MCF 10A (cell line): ENCODE data around the gene GLRX. TPM values are rescaled to one million over a fixed set of nuclear protein-coding genes. Genes with fewer than 3 reads are reported as not detected.
"Not testable (repeated sequence)": the region's sequence is repeated elsewhere in the genome, so short reads cannot be mapped to it uniquely, and the experiment has no call there.

Experiments used
- BruUV-seq: library from RNA; stranded (reverse); fragments of 400-500 nt; replicated peaks from 2 replicates; lab custom pipeline; 2021; lab: Mats Ljungman, UMichigan
- CTCF ChIA-PET: fragments of 300-600 bp; sonication (Branson Sonifier 250); formaldehyde crosslinking; extraction: SDS; loops from one replicate; lab custom pipeline; 2021; ENCODE audit warnings: antibody characterized with exemption, inconsistent platforms; lab: Yijun Ruan, JAX
- POLR2A ChIA-PET: fragments of 300-600, 350-650 bp; sonication (Branson Sonifier 250); formaldehyde crosslinking; extraction: SDS; loops from one replicate; lab custom pipeline; 2020; ENCODE audit warnings: antibody characterized with exemption, inconsistent platforms; lab: Yijun Ruan, JAX
- DNase-seq: peaks from one replicate; pipeline ENCODE4 v3.0.0-alpha.2; 2018; ENCODE audit not compliant: unreplicated experiment
- H3K27ac Mint-ChIP-seq: one replicate; pipeline ENCODE4 v1.8.0; 2022; ENCODE audit warnings: mild to moderate bottlenecking, low read depth, mixed read lengths; ENCODE audit not compliant: unreplicated experiment
- H3K27me3 Mint-ChIP-seq: one replicate; pipeline ENCODE4 v1.8.0; 2022; ENCODE audit warnings: mixed read lengths; ENCODE audit not compliant: insufficient read depth, unreplicated experiment
- H3K36me3 Mint-ChIP-seq: one replicate; pipeline ENCODE4 v1.8.0; 2022; ENCODE audit warnings: mild to moderate bottlenecking, moderate library complexity, mixed read lengths; ENCODE audit not compliant: insufficient read depth, unreplicated experiment
- H3K4me1 Mint-ChIP-seq: one replicate; pipeline ENCODE4 v1.8.0; 2022; ENCODE audit warnings: mixed read lengths; ENCODE audit not compliant: insufficient read depth, unreplicated experiment
- H3K4me3 Mint-ChIP-seq: one replicate; pipeline ENCODE4 v1.8.0; 2022; ENCODE audit warnings: mild to moderate bottlenecking, moderate library complexity, mixed read lengths; ENCODE audit not compliant: unreplicated experiment
- H3K9me3 Mint-ChIP-seq: one replicate; pipeline ENCODE4 v1.8.0; 2022; ENCODE audit warnings: mixed read lengths; ENCODE audit not compliant: unreplicated experiment
- CTCF ChIP-seq: fragments of 200-600 bp; IDR thresholded peaks from one replicate; pipeline ENCODE4 v1.8.0; 2022; ENCODE audit warnings: antibody characterized with exemption, mild to moderate bottlenecking; ENCODE audit not compliant: unreplicated experiment
- intact Hi-C: fragments of 100-400 bp; cut with micrococcal nuclease; formaldehyde crosslinking; loops from 2 replicates; pipeline ENCODE4 v1.14.1; 2022
- total RNA-seq: library from RNA; stranded (reverse); gene quantifications from 2 replicates; pipeline ENCODE4 v1.2.3, GENCODE V29; 2022

The GLRX gene
- total RNA-seq, 1 experiment from 2014 or later: 41.4 TPM

DNA sequence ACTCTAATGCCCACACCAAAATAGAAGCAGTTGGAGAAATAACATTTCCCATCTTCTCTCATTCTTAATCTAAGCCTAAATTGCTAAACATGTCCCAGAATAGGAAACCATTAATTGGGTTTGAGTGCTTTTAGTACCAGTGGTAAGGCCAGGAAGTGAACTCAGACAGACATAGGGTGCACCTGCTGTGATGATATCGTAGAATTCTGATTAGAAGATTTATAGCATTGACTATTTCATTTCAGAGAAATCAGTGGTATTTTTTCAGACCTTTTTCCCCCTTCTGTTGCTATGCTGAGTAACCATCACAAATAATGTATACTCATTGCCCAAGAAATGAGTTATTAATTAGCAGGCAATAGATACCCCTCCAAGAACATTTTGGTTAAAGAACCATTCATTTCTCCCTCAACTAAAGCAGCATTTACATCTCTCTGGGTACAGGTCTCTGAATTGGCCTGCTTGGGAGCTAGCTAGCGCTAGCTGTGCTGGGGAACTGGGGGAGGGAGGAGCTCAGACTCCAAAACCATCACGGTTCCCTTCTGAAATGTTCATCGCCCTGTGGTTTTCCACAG is 7.3 kb downstream of the GLRX start:
- no peak overlapping the region for H3K27ac Mint-ChIP-seq
- H3K36me3 Mint-ChIP-seq: peaks cover 36% of the 10 kb centered on the region
- no TSS peak for BruUV-seq
- no peaks in the 10 kb centered on the region for H3K9me3 Mint-ChIP-seq
- H3K4me3 Mint-ChIP-seq: no peak overlapping the region
- ChIA-PET POLR2A (no interaction called here), CTCF (interaction anchor here (1.8 kb wide), 1 partner anchor 32 kb away, joined by 5 read pairs; no protein-coding TSS in a partner anchor)
- no peaks in the 10 kb centered on the region for H3K27me3 Mint-ChIP-seq
- H3K4me1 Mint-ChIP-seq: peaks cover 13% of the 10 kb centered on the region
- intact Hi-C loops: no loop called here
- DNase-seq: no peak
- no peak for TF ChIP-seq CTCF

- peaks cover 31% of the 10 kb centered on the region for H3K36me3 Mint-ChIP-seq
- H3K27ac Mint-ChIP-seq, H3K4me3 Mint-ChIP-seq, DNase-seq, intact Hi-C loops, H3K27me3 Mint-ChIP-seq, H3K9me3 Mint-ChIP-seq, H3K4me1 Mint-ChIP-seq, BruUV-seq: not testable (repeated sequence)
- ChIA-PET CTCF (interaction anchor here (0.6 to 1.3 kb wide), 5 partner anchors 8 to 53 kb away, joined by 3 to 4 read pairs (median 3); no protein-coding TSS in a partner anchor), POLR2A (interaction anchor here (1.1 kb wide), 1 partner anchor 10 kb away, joined by 5 read pairs; the partner anchor contains the start of gene GLRX)
Measured at GRCh38 chr5:95813035-95813434, 9.5 kb downstream of the GLRX start.

GRCh38 chr5:95812074-95812471 is 10.5 kb downstream of the GLRX start:
- Mint-ChIP-seq H3K27me3 (no peaks in the 10 kb centered on the region), H3K4me1 (peaks cover 6% of the 10 kb centered on the region), H3K27ac (peak overlapping the region; percentile 37), H3K4me3 (no peak overlapping the region), H3K9me3 (no peaks in the 10 kb centered on the region), H3K36me3 (peaks cover 25% of the 10 kb centered on the region)
- no TSS peak for BruUV-seq
- ChIA-PET CTCF (interaction anchor here (1.3 kb wide), 2 partner anchors 9 to 30 kb away, joined by 3 to 4 read pairs; no protein-coding TSS in a partner anchor), POLR2A (interaction anchor here (0.8 to 1.1 kb wide), 2 partner anchors 9 to 11 kb away, joined by 3 to 5 read pairs; partner anchors contain the start of gene GLRX)
- intact Hi-C loops: no loop called here
- no peak for TF ChIP-seq CTCF
- DNase-seq: no peak

- ChIA-PET CTCF (interaction anchor here (1.3 kb wide), 1 partner anchor 10 kb away, joined by 4 read pairs; no protein-coding TSS in a partner anchor), POLR2A (interaction anchor here (0.8 kb wide), 1 partner anchor 9 kb away, joined by 3 read pairs; no protein-coding TSS in a partner anchor)
- H3K36me3 Mint-ChIP-seq: peaks cover 24% of the 10 kb centered on the region
- H3K27ac Mint-ChIP-seq, H3K27me3 Mint-ChIP-seq, BruUV-seq, H3K4me3 Mint-ChIP-seq, H3K9me3 Mint-ChIP-seq, H3K4me1 Mint-ChIP-seq, intact Hi-C loops, DNase-seq: not testable (repeated sequence)
Measured at GRCh38 chr5:95811461-95812073, 11.0 kb downstream of the GLRX start.

GRCh38 chr5:95811126-95811423 is 11.5 kb downstream of the GLRX start:
- ChIA-PET POLR2A (interaction anchor here (0.5 kb wide), 1 partner anchor 12 kb away, joined by 3 read pairs; no protein-coding TSS in a partner anchor), CTCF (interaction anchor here (1.0 to 2.0 kb wide), 2 partner anchors 29 to 36 kb away, joined by 5 read pairs; no protein-coding TSS in a partner anchor)
- H3K27ac Mint-ChIP-seq, H3K9me3 Mint-ChIP-seq, intact Hi-C loops, H3K27me3 Mint-ChIP-seq, DNase-seq, H3K4me1 Mint-ChIP-seq, H3K4me3 Mint-ChIP-seq, BruUV-seq: not testable (repeated sequence)
- peaks cover 19% of the 10 kb centered on the region for H3K36me3 Mint-ChIP-seq
